T-helper 2 cell treated with Interferon-gamma antibody and Interleukin-4, amounts not matched to agents 100 ng/mL and 5 ng/mL, for 36 hours (primary cell): ENCODE data around the gene IPMK. TPM values are rescaled to one million over a fixed set of nuclear protein-coding genes. Genes with fewer than 3 reads are reported as not detected.
"Not testable (repeated sequence)": the region's sequence is repeated elsewhere in the genome, so short reads cannot be mapped to it uniquely, and the experiment has no call there.

Source experiments
- intact Hi-C: fragments of 100-400 bp; cut with micrococcal nuclease; formaldehyde crosslinking; loops from one replicate; pipeline ENCODE4 v1.15.1; 2023
- total RNA-seq: library from RNA; stranded (reverse); gene quantifications from 2 replicates; pipeline ENCODE4 v1.2.3, GENCODE V29; 2022

Gene IPMK
- total RNA-seq, 1 donor from 2014 or later, result 4.3 TPM

DNA sequence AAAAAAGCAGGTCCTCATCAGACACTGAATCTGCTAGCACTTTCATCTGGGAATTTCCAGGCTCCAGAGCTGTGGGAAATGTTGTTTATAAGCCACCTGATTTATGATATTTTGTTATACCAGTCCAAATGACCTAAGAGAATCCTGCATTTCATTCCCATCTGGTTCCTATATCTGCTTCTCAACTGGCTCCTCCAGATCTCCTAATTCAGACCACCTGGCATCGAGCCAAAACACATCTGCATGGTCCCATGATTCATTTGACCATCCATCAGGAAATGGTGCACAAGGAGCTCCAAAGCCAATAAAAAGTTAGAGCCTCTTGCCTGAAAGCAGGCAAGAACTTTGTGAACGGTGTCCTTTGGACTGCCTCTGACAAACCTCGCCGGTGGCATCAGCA lies 108.9 kb downstream of the IPMK start:
- intact Hi-C loops, result no loop called here

DNA sequence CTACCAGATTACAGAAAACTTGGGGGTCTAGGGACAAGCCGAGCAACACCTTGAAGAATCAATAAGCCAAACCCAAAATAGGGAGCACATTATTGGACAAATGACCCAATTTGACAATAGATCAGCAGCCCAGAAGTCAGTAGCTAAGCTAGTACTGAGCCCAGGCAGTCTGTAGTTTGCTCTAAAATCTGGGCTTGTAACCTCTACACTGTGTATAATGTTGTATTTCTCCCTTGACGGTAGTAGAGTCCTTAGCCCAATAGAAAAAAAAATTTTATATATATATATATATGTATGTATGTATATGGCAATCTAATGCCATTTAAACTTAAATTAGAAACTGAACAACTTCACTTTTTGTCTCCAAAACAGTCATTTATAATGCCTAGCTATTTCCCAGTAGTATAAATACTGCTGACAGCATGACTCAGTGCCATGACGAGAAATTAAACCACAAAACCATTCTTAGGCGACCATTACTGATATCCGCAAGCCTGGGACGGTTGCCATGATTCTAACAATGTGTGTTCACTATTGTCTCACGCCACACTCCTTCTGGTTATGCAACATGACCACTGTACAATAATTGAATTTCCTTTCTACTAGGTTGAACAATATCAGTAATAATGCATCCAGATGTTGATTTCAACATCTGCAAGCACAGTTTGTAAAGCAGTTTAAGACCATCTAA lies 110.5 kb downstream of the IPMK start:
- intact Hi-C loops, result no loop called here

DNA sequence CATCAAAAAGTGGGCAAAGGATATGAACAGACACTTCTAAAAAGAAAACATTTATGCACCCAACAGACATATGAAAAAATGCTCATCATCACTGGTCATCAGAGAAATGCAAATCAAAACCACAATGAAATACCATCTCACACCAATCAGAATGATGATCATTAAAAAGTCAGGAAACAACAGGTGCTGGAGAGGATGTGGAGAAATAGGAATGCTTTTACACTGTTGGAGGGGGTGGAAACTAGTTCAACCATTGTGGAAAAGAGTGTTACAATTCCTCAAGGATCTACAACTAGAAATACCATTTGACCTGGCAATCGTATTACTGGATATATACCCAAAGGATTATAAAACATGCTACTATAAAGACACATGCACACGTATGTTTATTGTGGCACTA lies 111.8 kb downstream of the IPMK start:
- intact Hi-C loops, result not testable (repeated sequence)

DNA sequence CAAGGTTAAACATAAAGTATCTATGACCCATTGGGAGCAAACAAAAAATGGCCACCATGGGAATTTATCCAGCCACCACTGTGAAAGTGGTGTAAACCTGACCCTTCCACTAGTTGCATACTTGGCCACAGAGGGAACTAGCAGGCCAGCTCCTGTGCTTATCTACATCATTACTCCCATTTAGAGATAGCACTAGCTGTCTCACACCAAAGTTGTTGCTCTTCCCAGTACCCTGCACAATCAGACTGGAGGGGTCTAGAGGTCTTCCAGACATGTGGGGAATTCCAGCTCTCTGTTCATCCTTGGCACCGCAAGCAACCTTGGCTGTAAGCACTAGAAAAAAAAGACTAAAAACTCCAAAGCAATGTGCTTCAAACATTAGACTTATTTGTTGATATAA lies 113.9 kb downstream of the IPMK start:
- intact Hi-C loops, result no loop called here

DNA sequence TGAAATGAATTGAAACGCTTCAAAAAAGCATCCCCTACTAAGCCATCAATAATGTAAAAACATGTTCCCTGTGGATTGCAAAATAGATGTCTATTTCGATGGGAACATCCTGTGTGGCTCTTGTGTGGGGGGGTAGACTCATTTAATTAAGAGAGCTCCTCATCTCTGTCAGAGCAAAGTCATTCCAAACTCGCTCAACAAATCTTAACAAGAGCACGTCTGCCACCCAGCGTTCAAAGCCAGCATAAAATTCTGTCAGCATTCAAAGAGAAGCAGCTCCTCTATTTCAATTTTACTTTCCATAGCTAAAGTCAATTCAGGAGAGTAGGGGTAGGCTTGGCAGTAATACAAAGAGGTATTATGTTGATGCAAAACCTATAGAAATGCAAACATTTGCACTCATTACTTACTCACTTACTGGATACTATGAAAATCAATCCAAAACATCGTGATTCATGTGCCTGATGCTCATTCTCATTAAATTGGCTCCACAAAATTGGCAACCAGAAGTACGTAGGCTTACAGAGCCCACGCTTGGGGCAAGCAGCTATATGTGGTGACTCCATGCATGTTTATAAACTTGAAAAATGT lies 114.9 kb downstream of the IPMK start:
- intact Hi-C loops, result loop anchor here (1.0 kb wide), 1 partner anchor 139 kb away; no protein-coding TSS in a partner anchor

DNA sequence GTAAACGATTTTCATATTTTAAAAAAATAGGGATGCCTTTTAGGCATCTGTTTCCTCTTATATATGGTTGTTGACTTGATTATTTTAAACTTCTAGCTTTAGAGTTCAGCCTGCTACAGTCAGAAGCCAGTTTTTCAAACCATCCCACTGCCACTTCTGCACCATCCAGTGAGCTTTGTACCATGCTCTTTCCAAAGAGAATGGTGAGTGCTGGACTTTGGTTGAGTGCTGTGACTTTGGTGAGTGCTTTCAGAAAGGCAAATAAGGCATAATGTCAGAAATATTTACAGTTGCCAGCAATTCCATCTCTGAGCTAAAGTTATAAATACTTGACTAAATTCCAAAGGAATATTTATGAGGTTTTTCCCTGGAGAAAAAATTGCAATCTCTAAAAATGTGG lies 117.4 kb downstream of the IPMK start:
- intact Hi-C loops, result no loop called here

DNA sequence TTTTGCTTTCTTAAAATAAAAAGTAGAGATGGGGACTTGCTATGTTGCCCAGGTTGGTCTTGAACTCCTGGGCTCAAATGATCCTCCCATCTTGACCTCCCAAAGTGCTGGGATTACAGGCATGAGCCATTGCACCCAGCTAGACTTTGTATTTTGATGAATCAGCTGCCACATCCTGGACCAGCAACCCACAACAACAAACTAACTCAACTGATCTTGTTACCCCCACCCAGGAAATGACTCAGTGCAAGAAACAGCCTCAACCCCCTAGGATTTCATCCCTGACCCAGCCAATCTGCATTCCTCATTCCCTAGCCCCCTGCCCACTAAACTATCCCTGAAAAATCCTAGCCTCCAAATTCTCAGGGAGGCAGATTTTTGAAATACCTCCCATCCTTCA lies 123.8 kb downstream of the IPMK start:
- intact Hi-C loops, result no loop called here

Other genes with a start within 250 kb of the IPMK start
- gene CISD1, start 1.3 kb upstream of the IPMK start, total RNA-seq, result 33.5 and 36.2 TPM in 2 replicates
- gene UBE2D1, start 67.1 kb upstream of the IPMK start, total RNA-seq, result 12.8 and 14.4 TPM in 2 replicates
- 64.1 and 67.0 TPM in 2 replicates for gene TFAM, start 117.5 kb upstream of the IPMK start, total RNA-seq
- 0.05 and 0.07 TPM in 2 replicates for gene BICC1, start 245.0 kb upstream of the IPMK start, total RNA-seq